WERI-Rb-1 (cell line): ENCODE data around the gene USP22.
"Not testable (repeated sequence)": the region's sequence is repeated elsewhere in the genome, so short reads cannot be mapped to it uniquely, and the experiment has no call there.

Experiments used
- DNase-seq: peaks from one replicate; pipeline ENCODE4 v3.0.0-alpha.2; 2020
- H3K27ac ChIP-seq: fragments of 250-450 bp; sonication (Bioruptor Pico); 2 replicates; pipeline ENCODE4 v1.5.1; 2020; ENCODE audit warnings: mild to moderate bottlenecking, moderate library complexity
- H3K27me3 ChIP-seq: fragments of 250-450 bp; sonication (Bioruptor Pico); 2 replicates; pipeline ENCODE4 v1.5.1; 2021; ENCODE audit warnings: mild to moderate bottlenecking, low read depth, moderate library complexity; ENCODE audit not compliant: insufficient read depth, severe bottlenecking
- H3K36me3 ChIP-seq: fragments of 250-450 bp; sonication (Bioruptor Pico); 2 replicates; pipeline ENCODE4 v1.5.1; 2020; ENCODE audit warnings: mild to moderate bottlenecking, moderate library complexity
- H3K4me3 ChIP-seq: 2 replicates; pipeline ENCODE4 v1.5.1; 2011; ENCODE audit warnings: low read depth, mild to moderate bottlenecking, control low read depth, low read length
- H3K9me3 ChIP-seq: fragments of 250-450 bp; sonication (Bioruptor Pico); 2 replicates; pipeline ENCODE4 v1.5.1; 2021; ENCODE audit warnings: mild to moderate bottlenecking, moderate library complexity; ENCODE audit not compliant: severe bottlenecking
- CTCF ChIP-seq: IDR thresholded peaks from 2 replicates; pipeline ENCODE4 v1.5.1; 2011; ENCODE audit warnings: low read depth, mild to moderate bottlenecking, control low read depth, inconsistent platforms, low read length

Gene USP22

DNA sequence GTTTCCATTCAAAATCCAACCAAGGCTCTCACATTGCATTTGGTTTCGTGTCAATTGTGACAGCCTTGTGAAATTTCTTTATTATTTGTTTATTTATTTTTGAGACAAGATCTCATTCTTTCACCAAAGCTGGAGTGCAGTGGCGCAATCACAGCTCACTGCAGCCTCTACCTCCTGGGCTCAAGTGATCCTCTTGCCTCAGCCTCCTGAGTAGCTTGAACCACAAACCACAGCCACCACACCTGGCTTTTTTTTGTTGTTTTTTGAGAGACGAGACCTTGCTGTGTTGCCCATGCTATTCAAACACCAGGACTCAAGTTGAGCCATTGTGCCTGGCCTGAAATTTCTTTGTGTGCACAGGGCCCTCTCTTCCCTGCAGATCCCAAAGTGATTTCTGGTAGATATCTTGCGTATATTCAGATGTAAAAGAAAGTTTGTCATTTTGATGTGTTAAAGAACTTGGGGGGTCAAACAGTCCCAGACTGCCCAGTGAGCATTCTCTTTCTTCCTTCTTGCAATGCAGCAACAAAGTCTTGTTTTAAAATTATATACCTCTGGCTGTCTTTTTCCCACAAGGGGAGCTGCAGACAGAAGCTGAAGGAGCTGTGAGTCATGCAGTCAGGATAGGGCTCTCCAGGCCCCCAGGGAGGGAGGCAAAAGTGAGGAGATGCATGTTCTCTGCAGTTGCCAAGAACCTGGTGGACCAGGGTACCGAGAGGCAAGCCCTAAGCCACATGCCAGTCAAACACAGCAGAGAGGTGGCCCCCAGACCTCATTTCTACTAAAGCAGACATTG lies 15.5 kb upstream of the USP22 start:
- H3K27ac ChIP-seq, result no peak overlapping the region
- H3K36me3 ChIP-seq, result no peaks in the 10 kb centered on the region
- H3K27me3 ChIP-seq, result no peaks in the 10 kb centered on the region
- H3K4me3 ChIP-seq, result no peak overlapping the region
- no peak for TF ChIP-seq CTCF
- H3K9me3 ChIP-seq, result no peaks in the 10 kb centered on the region
- DNase-seq, result no peak

- H3K27me3 ChIP-seq, H3K9me3 ChIP-seq, H3K27ac ChIP-seq, H3K4me3 ChIP-seq, H3K36me3 ChIP-seq, DNase-seq: not testable (repeated sequence)
These were observed 10.2 kb upstream of the USP22 start for GRCh38 chr17:21053056-21053455.

DNA sequence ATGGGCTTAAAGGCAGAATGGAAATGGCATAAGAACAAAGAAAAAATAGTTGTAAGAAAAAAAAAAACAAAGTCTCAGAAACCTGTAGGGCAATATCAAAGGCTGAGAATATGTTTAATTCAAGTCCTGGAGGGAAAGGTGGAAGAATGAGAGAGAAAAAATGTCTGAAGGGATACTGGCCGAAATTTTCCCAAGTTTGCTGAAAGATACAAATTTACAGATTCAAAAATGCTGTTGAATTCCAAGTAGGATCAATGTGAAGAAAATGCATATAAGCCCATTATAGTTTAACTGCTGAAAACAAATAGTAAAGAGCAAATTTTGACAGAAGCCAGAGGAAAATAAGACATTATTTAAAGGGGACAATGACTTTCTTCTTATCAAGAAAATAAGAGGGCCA lies 6.6 kb upstream of the USP22 start:
- Histone ChIP-seq H3K27me3 (no peaks in the 10 kb centered on the region), H3K27ac (no peak overlapping the region), H3K36me3 (no peaks in the 10 kb centered on the region), H3K9me3 (no peaks in the 10 kb centered on the region), H3K4me3 (no peak overlapping the region)
- no peak for DNase-seq
- TF ChIP-seq CTCF, result no peak

- H3K27ac ChIP-seq, result no peak overlapping the region
- TF ChIP-seq CTCF, result no peak
- no peaks in the 10 kb centered on the region for H3K9me3 ChIP-seq
- H3K36me3 ChIP-seq, result peaks cover 3% of the 10 kb centered on the region
- H3K27me3 ChIP-seq, result no peaks in the 10 kb centered on the region
- no peak for DNase-seq
- H3K4me3 ChIP-seq, result no peak overlapping the region
These were observed 3.4 kb upstream of the USP22 start for GRCh38 chr17:21046216-21046615.

DNA sequence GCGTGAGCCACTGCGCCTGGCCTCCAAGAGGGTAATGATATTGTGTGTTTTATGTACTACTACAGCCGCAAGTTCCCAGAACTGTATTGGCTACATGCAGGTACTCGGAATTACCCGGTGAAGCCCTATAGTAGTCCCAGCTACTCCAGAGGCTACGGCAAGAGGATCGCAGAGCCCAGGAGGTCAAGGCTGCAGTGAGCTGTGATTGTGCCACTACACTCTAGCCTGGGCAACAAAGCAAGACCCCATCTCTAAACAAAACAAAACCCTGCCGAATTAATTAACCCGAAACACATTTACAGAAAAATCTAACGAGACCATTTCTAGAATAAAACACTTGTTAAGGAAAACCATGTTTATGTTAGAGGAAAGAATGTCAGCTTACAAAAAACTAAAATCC lies 2.2 kb upstream of the USP22 start:
- no peak for DNase-seq
- no peak for TF ChIP-seq CTCF
- Histone ChIP-seq H3K9me3 (no peaks in the 10 kb centered on the region), H3K36me3 (peaks cover 4% of the 10 kb centered on the region), H3K4me3 (no peak overlapping the region), H3K27me3 (no peaks in the 10 kb centered on the region), H3K27ac (peak overlapping the region; percentile 97; the same call in 1 of the 2 replicates)

DNA sequence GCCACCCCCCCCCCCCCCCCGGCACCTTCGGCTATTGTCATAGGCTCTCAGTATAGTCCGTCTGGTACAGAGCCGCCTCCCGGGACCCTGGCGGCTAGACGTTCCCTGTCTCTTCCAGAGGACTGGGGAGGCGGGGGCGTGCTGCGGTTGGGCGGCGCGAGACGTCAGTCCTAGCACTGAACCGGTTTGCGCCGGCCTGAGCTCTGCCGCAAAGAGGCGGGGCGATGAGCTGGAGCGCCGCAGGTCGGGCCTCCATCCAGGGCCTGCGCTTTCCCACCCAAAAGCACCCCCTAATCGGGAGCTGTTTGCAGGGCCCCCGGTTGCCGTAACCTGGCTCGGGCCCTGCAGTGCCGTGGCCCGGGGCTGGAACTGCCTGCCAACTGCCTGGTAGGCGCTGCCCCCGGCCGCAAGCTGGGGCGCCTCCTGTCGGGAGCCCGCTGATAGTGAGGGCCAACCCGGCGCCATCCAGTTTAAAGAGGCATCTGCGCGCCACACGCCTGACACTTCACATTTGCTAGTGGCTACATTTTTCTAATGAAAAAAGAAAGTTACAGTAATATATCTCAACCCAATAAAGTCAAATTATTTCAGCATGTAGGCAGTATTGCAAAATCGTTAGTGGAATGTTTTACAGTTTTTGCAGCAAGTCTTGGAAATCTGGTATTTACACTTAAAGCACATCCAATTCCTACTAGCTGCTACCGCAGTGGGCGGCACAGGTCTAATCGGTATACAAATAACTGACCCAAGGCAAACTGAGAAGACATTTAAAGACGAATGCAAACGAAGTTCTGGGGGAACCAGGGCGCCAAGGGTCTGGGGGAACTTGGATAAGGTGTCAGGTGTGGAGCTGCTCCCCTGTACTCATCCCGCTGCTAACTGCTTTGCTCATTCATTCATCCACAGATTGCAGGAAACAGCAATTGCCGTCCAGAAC lies 753 bp upstream of the USP22 start:
- Histone ChIP-seq H3K27me3 (no peaks in the 10 kb centered on the region), H3K4me3 (peak overlapping the region; percentile 71), H3K36me3 (peaks cover 18% of the 10 kb centered on the region), H3K27ac (peak overlapping the region; percentile 97), H3K9me3 (no peaks in the 10 kb centered on the region)
- DNase-seq, result peak; percentile 99
- peak; percentile 79 for TF ChIP-seq CTCF
